Measurements from ENCODE around the gene RPL29. TPM values are rescaled to one million over a fixed set of nuclear protein-coding genes. Genes with fewer than 3 reads are reported as not detected.
A peak's percentile ranks its signal among the peaks of the same experiment; 100 is the strongest.

The RPL29 gene
- total and polyA plus RNA-seq, 2 of the 4 experiments (the other 2 are of a cell fraction) = 2,081 to 2,126 TPM

DNA sequence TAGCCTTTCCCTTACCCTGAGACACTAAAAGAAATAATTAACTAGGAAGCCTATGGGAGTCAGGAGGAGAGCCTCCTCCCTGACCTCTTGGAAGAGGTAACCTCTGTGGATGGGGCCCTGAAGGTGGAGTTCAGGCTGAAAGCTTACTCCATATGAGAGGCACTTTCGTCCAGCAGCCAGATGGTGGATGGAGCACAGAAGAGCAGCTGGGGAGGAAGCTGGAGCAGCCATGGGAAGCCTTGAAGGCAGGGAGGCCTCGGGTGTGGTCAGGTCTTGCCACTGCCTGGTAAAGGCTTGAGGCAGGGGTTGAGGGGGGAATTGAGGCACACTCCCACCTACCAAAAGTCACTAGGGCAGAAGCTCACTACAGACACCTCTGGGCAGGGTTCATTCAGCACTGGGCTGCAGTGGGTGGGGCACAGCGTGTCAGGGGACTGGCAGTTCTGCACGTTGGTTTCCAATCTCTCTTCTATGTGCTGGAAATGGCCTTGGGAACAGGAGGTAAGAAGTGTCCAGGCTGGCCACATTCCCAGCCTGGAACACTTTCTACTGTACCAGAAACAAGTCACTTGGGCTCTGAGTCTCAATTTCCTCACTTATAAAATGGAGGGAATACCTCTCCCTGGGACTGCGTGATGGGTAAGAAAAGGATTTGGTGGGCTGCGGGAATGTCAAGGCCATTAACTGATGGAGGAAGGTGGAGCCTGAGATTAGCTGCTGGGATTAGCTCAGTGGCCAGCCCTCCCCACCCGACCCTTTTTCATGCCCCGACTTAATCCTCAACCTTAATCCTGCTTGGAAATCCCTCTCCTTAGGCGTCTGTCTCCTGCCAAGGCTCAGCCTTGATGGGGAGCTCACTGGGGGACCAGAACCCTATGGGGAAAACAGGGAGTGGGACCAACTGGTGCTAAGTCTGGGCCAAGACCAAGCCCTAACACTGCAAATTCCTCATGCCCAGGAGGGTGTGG, 33.8 kb downstream of the RPL29 start:
- Histone ChIP-seq H4K8ac (ENCODE audit: low read depth in 2 of 2, low read length in 2 of 2) (no peak overlapping the region), H3K36me3 (ENCODE audit: control insufficient read depth, insufficient read depth, low read length) (peaks cover 30% of the 10 kb centered on the region), H3K4me1 (ENCODE audit: control insufficient read depth, insufficient read depth, low read length) (peaks cover 22% of the 10 kb centered on the region), H3K4me2 (ENCODE audit: low read depth, low read length) (no peak overlapping the region), H3K4me3 (ENCODE audit: insufficient read depth, low read depth, low read length) (no peak overlapping the region), H4K91ac (ENCODE audit: insufficient read depth, low read depth, low read length) (no peak overlapping the region), H4K5ac (ENCODE audit: low read depth, low read length) (no peak overlapping the region), H3K9me1 (ENCODE audit: insufficient read depth, low read length) (peaks cover 13% of the 10 kb centered on the region), H2BK5ac (ENCODE audit: low read depth, low read length, poor library complexity, severe bottlenecking) (no peak overlapping the region), H3K27ac (ENCODE audit: insufficient read depth, low read length) (no peak overlapping the region), H3K79me1 (ENCODE audit: low read depth in 1 of 2, low read length in 2 of 2) (peaks cover 29 to 52% of the 10 kb centered on the region in 2 experiments), H3K14ac (replicated peaks; ENCODE audit: low read depth, low read length) (no peak overlapping the region), H2AK9ac (replicated peaks; ENCODE audit: low read depth, low read length, poor library complexity) (peak overlapping the region; percentile 58), H3K56ac (ENCODE audit: extremely low read depth, insufficient read depth, low read length) (no peak overlapping the region), H3K9ac (ENCODE audit: low read depth, low read length) (no peak overlapping the region), H3K18ac (ENCODE audit: low read depth, low read length) (no peak overlapping the region), H2BK20ac (ENCODE audit: low read depth, low read length) (no peak overlapping the region), H3K9me3 (ENCODE audit: control insufficient read depth, insufficient read depth, low read length) (no peaks in the 10 kb centered on the region), H2AK5ac (ENCODE audit: low read depth, low read length) (no peak overlapping the region), H2AFZ (replicated peaks; ENCODE audit: low read length, poor library complexity) (no peak overlapping the region), H4K20me1 (ENCODE audit: insufficient read depth, low read length) (peaks cover 17% of the 10 kb centered on the region; the same call in 1 of the 2 replicates), H3K23ac (ENCODE audit: low read depth, low read length) (no peak overlapping the region), H2BK15ac (ENCODE audit: low read depth, low read length) (no peak overlapping the region), H3K4ac (ENCODE audit: low read depth, low read length) (no peak overlapping the region), H3K27me3 (ENCODE audit: control insufficient read depth, insufficient read depth, low read length) (no peaks in the 10 kb centered on the region), H2BK120ac (ENCODE audit: low read depth, low read length) (no peak overlapping the region)
- ChIA-PET CTCF (no interaction called here), POLR2A (ENCODE audit: unreplicated experiment) (no interaction called here)
- TF ChIP-seq CHD1 (IDR thresholded peaks at IDR 0.05; ENCODE audit: low read depth, low read length) (no peak), RAD21 (IDR thresholded peaks at IDR 0.05; ENCODE audit: low read length) (no peak), MXI1 (IDR thresholded peaks at IDR 0.05; ENCODE audit: borderline replicate concordance, low read depth, low read length) (no peak), POLR2A (IDR thresholded peaks at IDR 0.05; ENCODE audit: low read depth, low read length) (no peak), BHLHE40 (IDR thresholded peaks at IDR 0.05; ENCODE audit: low read depth, low read length) (no peak)
- no peak for DNase-seq
- intact Hi-C loops (cut with micrococcal nuclease) (no loop called here), dilution Hi-C loops (cut with HindIII; ENCODE audit: low sequenced_read_pairs, unreplicated experiment) (no loop called here), in situ Hi-C loops (cut with MboI; ENCODE audit: low sequenced_read_pairs) (loop anchor here (25.0 kb wide), 1 partner anchor 1625 kb away; the partner anchor contains the start of genes RASSF1, TUSC2 and ZMYND10)
- BruUV-seq (replicated peaks) = no TSS peak
- no CpG with 5 or more reads among the region's 9 CpGs for WGBS, 2 experiments (ENCODE audit: extremely low coverage in 2 of 2, insufficient read length in 1 of 2)
- ATAC-seq (ENCODE audit: low read depth) = no peak

Data from IMR-90 (cell line).